SK-N-SH treated with all-trans-retinoic acid at 6 μM for 48 hours (cell line): Measurements from ENCODE around the gene FGF14.

Source experiments
- ATAC-seq: fragments of 200-7000 bp; cut with Tn5 transposase; 3 replicates; pipeline ENCODE4 v1.9.1; 2020; ENCODE audit warnings: mild to moderate bottlenecking, moderate library complexity
- ARNTL ChIP-seq: fragments of 450-650 bp; formaldehyde crosslinking; IDR thresholded peaks from 2 replicates; pipeline ENCODE4 v1.5.0; 2020; ENCODE audit warnings: low read depth, mild to moderate bottlenecking, moderate library complexity, borderline replicate concordance
- BACH2 ChIP-seq: fragments of 250-450 bp; sonication (Bioruptor Pico); IDR thresholded peaks from 2 replicates; pipeline ENCODE4 v1.9.0; 2021; ENCODE audit warnings: mild to moderate bottlenecking, borderline replicate concordance
- ESRRG ChIP-seq: fragments of 250-450 bp; sonication (Bioruptor Pico); IDR thresholded peaks from 2 replicates; pipeline ENCODE4 v1.6.1; 2021; ENCODE audit warnings: mild to moderate bottlenecking
- GLIS3 ChIP-seq: fragments of 250-450 bp; sonication (Bioruptor Pico); IDR thresholded peaks from 2 replicates; pipeline ENCODE4 v1.5.0; 2020; ENCODE audit warnings: mild to moderate bottlenecking, moderate library complexity
- ISL1 ChIP-seq: fragments of 250-450 bp; sonication (Bioruptor Pico); IDR thresholded peaks from 2 replicates; pipeline ENCODE4 v2.1.2; 2022; ENCODE audit warnings: mild to moderate bottlenecking, moderate library complexity
- SNAI2 ChIP-seq: fragments of 250-450 bp; sonication (Bioruptor Pico); IDR thresholded peaks from 2 replicates; pipeline ENCODE4 v1.5.0; 2020; ENCODE audit warnings: mild to moderate bottlenecking, moderate library complexity
- TCF4 ChIP-seq: fragments of 250-450 bp; sonication (Bioruptor Pico); IDR thresholded peaks from 2 replicates; pipeline ENCODE4 v1.8.0; 2021; ENCODE audit warnings: mild to moderate bottlenecking, moderate library complexity, borderline replicate concordance
- TSHZ2 ChIP-seq: fragments of 250-450 bp; sonication (Bioruptor Pico); IDR thresholded peaks from 2 replicates; pipeline ENCODE4 v1.5.0; 2020; ENCODE audit warnings: mild to moderate bottlenecking, moderate library complexity
- ZC3H10 ChIP-seq: fragments of 250-450 bp; sonication (Bioruptor Pico); IDR thresholded peaks from 2 replicates; pipeline ENCODE4 v1.5.1; 2021; ENCODE audit warnings: mild to moderate bottlenecking, moderate library complexity
- ZNF565 ChIP-seq: fragments of 450-650 bp; formaldehyde crosslinking; conservative IDR thresholded peaks from 2 replicates; pipeline ENCODE4 v1.5.0; 2020; ENCODE audit warnings: low read depth, mild to moderate bottlenecking, moderate library complexity
- ZNF70 ChIP-seq: fragments of 450-650 bp; formaldehyde crosslinking; IDR thresholded peaks from 2 replicates; pipeline ENCODE4 v1.5.0; 2020; ENCODE audit warnings: mild to moderate bottlenecking, moderate library complexity
- ZNF8 ChIP-seq: fragments of 450-650 bp; formaldehyde crosslinking; IDR thresholded peaks from 2 replicates; pipeline ENCODE4 v1.5.0; 2020; ENCODE audit warnings: mild to moderate bottlenecking, moderate library complexity
- TF ChIP-seq, protein P1 (sequence below): fragments of 250-450 bp; sonication (Bioruptor Pico); IDR thresholded peaks from 2 replicates; pipeline ENCODE4 v1.5.1; 2021; ENCODE audit warnings: mild to moderate bottlenecking, moderate library complexity
- TF ChIP-seq, protein P2 (sequence below): fragments of 250-450 bp; sonication (Bioruptor Pico); IDR thresholded peaks from 2 replicates; pipeline ENCODE4 v1.8.0; 2021; ENCODE audit warnings: low read depth, mild to moderate bottlenecking, moderate library complexity, borderline replicate concordance
- TF ChIP-seq, protein P3 (sequence below): fragments of 250-450 bp; sonication (Bioruptor Pico); IDR thresholded peaks from 2 replicates; pipeline ENCODE4 v1.5.1; 2020; ENCODE audit warnings: low read depth, mild to moderate bottlenecking, moderate library complexity

FGF14 gene

DNA sequence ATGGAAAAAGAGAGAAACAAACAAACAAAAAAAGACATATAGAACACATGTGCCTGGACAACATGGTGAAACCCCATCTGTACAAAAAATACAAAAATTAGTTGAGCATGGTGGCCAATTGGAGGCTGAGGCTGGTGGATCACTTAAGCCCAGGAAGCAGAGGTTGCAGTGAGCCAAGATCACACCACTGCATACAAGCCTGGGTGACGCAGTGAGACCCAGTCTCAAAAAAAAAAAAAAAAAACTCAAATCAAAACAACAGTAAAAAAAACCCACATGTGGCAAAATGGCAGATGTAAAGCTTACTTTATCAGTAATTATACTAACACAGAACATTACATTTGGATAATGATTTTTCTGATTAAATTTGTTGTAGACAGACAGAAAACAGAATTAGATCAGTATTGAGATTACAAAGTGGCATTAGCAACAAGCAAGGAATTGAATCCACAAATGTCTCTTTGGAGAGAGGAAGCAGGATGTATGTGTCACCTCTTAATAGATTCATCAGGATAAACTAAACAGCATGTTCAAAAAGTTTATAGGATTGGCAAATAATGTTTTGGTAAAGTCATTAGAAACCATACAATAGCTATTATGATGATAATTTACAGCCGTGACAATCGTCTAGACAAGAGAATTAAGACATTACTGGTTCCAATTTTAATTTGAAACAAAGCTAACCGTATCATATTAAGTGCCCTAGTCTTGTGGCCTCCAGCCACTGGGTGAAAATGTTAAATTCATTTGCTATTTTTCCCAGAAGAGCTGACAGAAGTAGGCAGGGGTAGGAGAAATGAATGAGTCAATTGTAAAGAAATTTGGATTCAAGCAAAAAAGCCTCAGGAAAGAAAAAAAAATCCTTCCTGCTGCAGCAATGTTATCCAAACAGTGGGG is 206.0 kb downstream of the FGF14 start:
- TF ChIP-seq ZC3H10 (CRISPR knock-in tag) (0 out of 2 replicates have a peak, but pooled peaks have one; percentile 58), ZNF70 (CRISPR knock-in tag) (no peak; the same call in 1 of the 2 replicates), ARNTL (CRISPR knock-in tag) (no peak), TCF4 (CRISPR knock-in tag) (peak; percentile 100), BACH2 (CRISPR knock-in tag) (no peak), ZNF8 (CRISPR knock-in tag) (peak; percentile 59; the same call in 1 of the 2 replicates), ESRRG (CRISPR knock-in tag) (peak; percentile 71; the same call in 1 of the 2 replicates), ZNF565 (CRISPR knock-in tag) (0 out of 2 replicates have a peak, but pooled peaks have one; percentile 24), GLIS3 (CRISPR knock-in tag) (peak; percentile 62; the same call in 1 of the 2 replicates), ISL1 (peak; percentile 98), SNAI2 (CRISPR knock-in tag) (peak; percentile 65; the same call in 1 of the 2 replicates), TSHZ2 (CRISPR knock-in tag) (peak; percentile 99)
- TF ChIP-seq, protein P1, sequence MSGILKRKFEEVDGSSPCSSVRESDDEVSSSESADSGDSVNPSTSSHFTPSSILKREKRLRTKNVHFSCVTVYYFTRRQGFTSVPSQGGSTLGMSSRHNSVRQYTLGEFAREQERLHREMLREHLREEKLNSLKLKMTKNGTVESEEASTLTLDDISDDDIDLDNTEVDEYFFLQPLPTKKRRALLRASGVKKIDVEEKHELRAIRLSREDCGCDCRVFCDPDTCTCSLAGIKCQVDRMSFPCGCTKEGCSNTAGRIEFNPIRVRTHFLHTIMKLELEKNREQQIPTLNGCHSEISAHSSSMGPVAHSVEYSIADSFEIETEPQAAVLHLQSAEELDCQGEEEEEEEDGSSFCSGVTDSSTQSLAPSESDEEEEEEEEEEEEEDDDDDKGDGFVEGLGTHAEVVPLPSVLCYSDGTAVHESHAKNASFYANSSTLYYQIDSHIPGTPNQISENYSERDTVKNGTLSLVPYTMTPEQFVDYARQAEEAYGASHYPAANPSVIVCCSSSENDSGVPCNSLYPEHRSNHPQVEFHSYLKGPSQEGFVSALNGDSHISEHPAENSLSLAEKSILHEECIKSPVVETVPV: peak; percentile 99
- TF ChIP-seq, protein P2, sequence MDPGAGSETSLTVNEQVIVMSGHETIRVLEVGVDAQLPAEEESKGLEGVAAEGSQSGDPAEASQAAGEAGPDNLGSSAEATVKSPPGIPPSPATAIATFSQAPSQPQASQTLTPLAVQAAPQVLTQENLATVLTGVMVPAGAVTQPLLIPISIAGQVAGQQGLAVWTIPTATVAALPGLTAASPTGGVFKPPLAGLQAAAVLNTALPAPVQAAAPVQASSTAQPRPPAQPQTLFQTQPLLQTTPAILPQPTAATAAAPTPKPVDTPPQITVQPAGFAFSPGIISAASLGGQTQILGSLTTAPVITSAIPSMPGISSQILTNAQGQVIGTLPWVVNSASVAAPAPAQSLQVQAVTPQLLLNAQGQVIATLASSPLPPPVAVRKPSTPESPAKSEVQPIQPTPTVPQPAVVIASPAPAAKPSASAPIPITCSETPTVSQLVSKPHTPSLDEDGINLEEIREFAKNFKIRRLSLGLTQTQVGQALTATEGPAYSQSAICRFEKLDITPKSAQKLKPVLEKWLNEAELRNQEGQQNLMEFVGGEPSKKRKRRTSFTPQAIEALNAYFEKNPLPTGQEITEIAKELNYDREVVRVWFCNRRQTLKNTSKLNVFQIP: peak; percentile 93
- TF ChIP-seq, protein P3, sequence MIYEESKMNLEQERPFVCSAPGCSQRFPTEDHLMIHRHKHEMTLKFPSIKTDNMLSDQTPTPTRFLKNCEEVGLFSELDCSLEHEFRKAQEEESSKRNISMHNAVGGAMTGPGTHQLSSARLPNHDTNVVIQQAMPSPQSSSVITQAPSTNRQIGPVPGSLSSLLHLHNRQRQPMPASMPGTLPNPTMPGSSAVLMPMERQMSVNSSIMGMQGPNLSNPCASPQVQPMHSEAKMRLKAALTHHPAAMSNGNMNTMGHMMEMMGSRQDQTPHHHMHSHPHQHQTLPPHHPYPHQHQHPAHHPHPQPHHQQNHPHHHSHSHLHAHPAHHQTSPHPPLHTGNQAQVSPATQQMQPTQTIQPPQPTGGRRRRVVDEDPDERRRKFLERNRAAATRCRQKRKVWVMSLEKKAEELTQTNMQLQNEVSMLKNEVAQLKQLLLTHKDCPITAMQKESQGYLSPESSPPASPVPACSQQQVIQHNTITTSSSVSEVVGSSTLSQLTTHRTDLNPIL (CRISPR knock-in tag): peak; percentile 87
- peak; percentile 88 for ATAC-seq

DNA sequence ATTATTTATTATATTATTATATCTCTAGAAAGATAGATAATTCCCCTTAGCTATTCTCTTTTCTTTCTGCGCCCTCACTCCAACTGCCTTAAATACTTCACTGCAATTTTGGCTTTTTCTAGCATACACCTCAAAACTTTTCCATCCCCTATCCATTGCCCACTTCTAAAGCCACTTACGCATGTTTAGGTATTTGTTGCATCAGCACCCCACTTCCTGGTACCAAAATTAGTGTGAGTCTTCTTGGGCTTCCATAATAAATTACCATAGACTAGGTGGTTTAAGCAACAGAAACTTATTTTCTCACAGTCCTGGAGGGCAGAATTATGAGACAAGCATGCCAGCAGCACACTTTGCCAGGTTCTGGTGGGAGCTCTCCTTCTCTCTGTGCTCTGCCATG is 209.0 kb downstream of the FGF14 start:
- no peak for ATAC-seq
- TF ChIP-seq SNAI2 (CRISPR knock-in tag): no peak

GRCh38 chr13:102191951-102192502 is 209.8 kb downstream of the FGF14 start:
- TF ChIP-seq TSHZ2 (CRISPR knock-in tag): no peak
- peak; percentile 8; the same call in 1 of the 2 replicates for TF ChIP-seq ISL1
- no peak for TF ChIP-seq ZNF565 (CRISPR knock-in tag)
- peak; percentile 17; the same call in 2 of the 3 replicates for ATAC-seq
